ENCODE data around the gene PHF23.

PHF23 gene

DNA sequence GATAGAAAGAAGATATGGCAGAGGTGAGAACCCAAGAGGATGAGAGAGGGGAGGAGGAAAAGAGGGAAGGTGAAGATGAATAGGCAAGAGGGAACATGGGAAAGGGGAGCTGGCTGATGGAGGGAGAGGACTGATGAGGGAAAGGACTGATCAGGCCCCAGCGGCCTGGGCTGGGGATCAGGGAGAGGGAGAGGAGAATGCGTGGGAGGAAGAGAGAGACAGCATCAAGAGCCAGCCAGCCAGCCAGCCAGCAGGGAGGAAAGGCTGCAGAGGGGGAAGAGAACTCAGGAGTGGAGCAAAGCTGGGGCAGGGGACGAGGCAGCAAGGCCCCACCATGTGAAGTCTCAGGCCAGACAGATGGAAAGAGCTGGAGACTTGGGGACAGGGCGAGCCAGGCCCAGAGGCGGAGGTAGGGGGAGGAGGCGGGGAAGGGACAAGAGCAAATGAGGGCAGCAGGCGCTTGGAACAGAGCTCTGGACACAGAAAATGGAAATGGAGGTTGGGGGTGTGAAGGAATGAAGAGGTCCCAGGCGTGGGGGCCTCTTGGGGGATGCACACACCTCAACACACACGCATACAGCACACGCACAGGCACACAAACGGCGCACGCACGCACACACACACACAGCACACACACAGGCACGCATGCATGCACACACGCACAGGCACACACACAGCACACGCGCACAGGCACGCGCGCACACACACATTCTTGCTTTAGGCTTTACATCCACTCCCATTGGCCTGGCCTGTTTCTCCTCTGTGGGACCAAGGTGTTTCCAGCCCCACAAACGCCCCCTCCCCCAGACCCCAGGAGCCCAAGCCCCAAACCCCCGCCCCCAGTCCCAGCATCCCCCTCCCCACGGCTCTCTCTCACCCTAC is 31.9 kb downstream of the PHF23 start:
- in situ Hi-C loops (cut with MboI; ENCODE audit: low sequenced_read_pairs): no loop called here
- no peaks in the 10 kb centered on the region for H3K36me3 ChIP-seq (replicated peaks)
- no peaks in the 10 kb centered on the region for H3K9me3 ChIP-seq
- DNase-seq (ENCODE audit: low spot score in 2 of 2): no peak
- no peaks in the 10 kb centered on the region for H3K27me3 ChIP-seq (ENCODE audit: low read depth)
- H3K4me3 ChIP-seq: no peak overlapping the region
- no peaks in the 10 kb centered on the region for H3K4me1 ChIP-seq

DNA sequence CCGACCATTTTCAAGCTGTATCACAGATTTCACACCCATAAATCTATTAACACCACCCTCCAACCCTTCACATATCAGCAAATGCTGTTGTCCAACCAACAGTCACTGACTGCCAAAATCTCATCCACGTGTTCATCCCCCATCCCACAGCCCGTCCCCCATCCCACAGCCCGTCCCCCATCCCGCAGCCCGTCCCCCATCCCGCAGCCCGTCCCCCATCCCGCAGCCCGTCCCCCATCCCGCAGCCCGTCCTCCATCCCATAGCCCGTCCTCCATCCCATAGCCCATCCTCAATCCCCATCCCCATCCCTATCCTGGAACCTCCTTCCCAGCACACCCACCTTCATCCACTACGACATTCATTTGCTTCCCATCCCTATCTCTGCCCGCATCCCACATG is 33.7 kb downstream of the PHF23 start:
- H3K27me3 ChIP-seq (ENCODE audit: low read depth): no peaks in the 10 kb centered on the region
- in situ Hi-C loops (cut with MboI; ENCODE audit: low sequenced_read_pairs): no loop called here
- H3K4me3 ChIP-seq: no peak overlapping the region
- no peak for DNase-seq (ENCODE audit: low spot score in 2 of 2)
- H3K36me3 ChIP-seq (replicated peaks): no peaks in the 10 kb centered on the region
- H3K9me3 ChIP-seq: no peaks in the 10 kb centered on the region
- no peaks in the 10 kb centered on the region for H3K4me1 ChIP-seq

DNA sequence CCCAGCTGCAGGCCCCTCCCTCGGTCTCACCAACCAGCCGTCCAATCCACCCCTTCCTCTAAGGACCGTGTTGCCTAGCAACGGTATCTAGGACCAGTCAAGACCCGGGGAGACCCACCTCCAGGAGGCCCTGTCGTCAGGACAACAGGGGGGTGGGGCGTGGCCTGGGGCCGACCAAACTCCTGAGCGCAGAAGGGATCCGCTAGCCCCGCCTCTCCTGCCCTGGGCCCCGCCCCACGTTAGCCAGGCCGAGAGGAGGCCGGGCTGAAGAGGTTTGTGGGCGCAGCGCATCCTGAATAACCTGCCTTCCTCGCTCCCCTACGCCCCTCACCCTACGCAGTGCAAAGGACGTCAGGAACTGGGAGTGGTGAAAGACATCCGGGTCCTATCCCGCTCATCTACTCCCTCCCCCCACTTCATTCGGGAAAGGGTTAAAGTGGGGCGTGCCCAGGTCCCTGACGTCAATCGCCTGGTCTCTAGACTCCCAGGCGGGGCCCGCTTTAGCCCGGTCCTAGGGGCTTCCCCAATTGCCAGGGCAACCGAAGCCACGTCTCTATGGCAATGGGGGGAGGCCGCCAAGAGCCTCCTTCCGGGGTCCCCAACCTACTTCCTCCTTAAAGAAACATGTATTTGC is 34.3 kb downstream of the PHF23 start:
- peak in 1 of 2 experiments; percentile 58 for DNase-seq (ENCODE audit: low spot score in 2 of 2)
- Histone ChIP-seq H3K4me1 (no peaks in the 10 kb centered on the region), H3K36me3 (replicated peaks) (no peaks in the 10 kb centered on the region), H3K4me3 (no peak overlapping the region), H3K27me3 (ENCODE audit: low read depth) (no peaks in the 10 kb centered on the region), H3K9me3 (no peaks in the 10 kb centered on the region)
- in situ Hi-C loops (cut with MboI; ENCODE audit: low sequenced_read_pairs): no loop called here

DNA sequence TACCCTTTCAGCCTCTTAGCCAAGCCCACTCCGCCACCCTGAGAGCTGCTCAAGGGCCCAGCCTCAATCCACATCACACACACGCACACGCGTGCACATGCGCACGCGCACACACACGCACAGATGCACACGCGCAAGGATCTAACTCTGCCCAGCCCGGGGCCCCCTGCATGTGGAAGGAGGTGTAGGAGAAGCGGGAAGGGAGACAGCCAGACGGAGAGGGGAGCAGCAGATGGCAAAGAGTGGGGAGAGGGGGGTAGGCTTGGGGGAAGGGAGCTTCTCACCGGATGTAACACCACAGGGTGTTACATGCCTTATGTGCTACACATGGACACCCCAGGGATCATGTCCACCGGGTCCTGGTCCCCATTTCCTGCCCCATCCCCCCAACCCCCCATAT is 34.9 kb downstream of the PHF23 start:
- Histone ChIP-seq H3K4me3 (no peak overlapping the region), H3K27me3 (ENCODE audit: low read depth) (no peaks in the 10 kb centered on the region), H3K4me1 (no peaks in the 10 kb centered on the region), H3K36me3 (replicated peaks) (no peaks in the 10 kb centered on the region), H3K9me3 (no peaks in the 10 kb centered on the region)
- in situ Hi-C loops (cut with MboI; ENCODE audit: low sequenced_read_pairs): no loop called here
- DNase-seq (ENCODE audit: low spot score in 2 of 2): no peak

DNA sequence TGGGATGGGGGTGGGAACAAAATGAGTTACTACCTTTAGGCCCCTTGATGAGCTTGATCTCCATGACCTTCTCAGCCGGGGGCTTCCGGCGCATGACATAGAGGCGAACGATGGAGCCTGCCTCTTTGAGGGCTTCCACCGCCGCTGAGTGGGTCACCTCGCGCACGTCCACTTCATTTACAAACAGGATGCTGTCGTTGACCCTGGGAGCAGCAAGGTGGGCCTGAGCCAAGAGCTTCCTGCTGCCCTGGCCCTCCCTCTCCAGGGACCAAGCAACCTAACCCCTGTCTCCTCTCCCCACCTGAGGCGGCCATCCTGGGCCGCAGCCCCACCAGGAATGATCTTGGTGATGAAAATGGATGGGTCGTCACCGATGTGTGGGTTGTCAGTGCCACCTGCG is 35.9 kb downstream of the PHF23 start:
- no peaks in the 10 kb centered on the region for H3K36me3 ChIP-seq (replicated peaks)
- in situ Hi-C loops (cut with MboI; ENCODE audit: low sequenced_read_pairs): no loop called here

DNA sequence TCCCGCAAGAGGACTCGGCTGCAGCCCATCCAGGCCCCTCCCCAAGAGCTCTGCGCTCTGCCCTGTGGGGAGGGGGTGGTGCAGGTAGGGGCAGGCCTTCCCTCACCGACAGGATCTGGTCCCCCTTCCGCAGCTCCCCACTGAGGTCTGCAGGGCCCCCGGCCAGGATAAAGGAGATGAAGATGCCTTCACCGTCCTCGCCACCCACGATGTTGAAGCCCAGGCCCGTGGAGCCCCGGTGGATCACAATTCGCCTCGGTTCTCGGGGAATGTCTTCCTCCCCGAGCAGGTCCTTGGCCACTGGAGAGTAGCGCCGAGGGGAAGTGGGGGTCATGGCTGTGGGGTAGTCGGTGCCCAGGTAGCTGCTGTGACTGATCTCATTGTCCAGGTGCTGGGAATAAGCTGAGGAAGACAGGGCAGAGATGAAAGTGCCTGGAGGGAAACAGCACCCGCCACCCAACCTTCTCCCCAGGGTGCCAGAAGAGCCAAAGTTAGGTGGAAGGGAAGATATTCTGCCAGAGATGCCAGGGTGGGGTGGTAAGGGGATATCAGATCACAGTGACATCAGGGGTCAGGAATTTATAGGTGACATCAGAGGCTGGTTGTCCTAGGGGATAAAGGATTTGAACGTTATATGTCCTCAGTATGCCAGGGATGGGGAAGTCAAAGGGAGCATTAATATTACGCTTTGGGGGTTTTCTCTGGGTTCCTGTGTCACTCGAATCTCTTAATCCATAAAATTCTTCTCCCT is 42.4 kb downstream of the PHF23 start:
- Histone ChIP-seq H3K27me3 (ENCODE audit: low read depth) (no peaks in the 10 kb centered on the region), H3K4me1 (no peaks in the 10 kb centered on the region), H3K9me3 (no peaks in the 10 kb centered on the region), H3K36me3 (replicated peaks) (no peaks in the 10 kb centered on the region), H3K4me3 (no peak overlapping the region)
- in situ Hi-C loops (cut with MboI; ENCODE audit: low sequenced_read_pairs): no loop called here
- DNase-seq (ENCODE audit: low spot score in 2 of 2): no peak

More for the DNA sequence above, 35.9 kb downstream of the PHF23 start:
- DNase-seq (ENCODE audit: low spot score in 2 of 2): no peak
- H3K27me3 ChIP-seq (ENCODE audit: low read depth): no peaks in the 10 kb centered on the region
- no peaks in the 10 kb centered on the region for H3K9me3 ChIP-seq
- no peaks in the 10 kb centered on the region for H3K4me1 ChIP-seq
- H3K4me3 ChIP-seq: no peak overlapping the region

DNA sequence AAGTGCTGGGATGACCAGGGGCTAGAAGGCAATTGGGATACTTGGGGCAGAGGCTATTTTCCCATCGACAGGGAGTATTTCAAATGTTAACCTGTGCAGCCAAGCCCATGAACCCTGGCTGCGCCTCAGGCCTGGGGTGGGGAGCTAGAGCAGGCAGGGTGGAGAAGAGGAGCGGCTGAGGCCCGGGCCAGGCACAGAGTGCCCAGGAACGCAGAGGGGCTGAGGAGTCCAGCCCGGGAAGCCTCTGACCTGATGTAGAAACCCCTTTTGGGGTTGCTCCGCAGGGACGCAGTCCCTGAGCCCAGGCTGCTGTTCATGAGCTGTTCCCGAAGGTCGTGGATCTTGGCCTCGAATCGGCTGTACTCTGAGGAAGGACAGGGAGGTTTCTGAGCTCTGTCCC is 43.3 kb downstream of the PHF23 start:
- Histone ChIP-seq H3K4me1 (no peaks in the 10 kb centered on the region), H3K9me3 (no peaks in the 10 kb centered on the region), H3K36me3 (replicated peaks) (no peaks in the 10 kb centered on the region), H3K27me3 (ENCODE audit: low read depth) (no peaks in the 10 kb centered on the region), H3K4me3 (no peak overlapping the region)
- in situ Hi-C loops (cut with MboI; ENCODE audit: low sequenced_read_pairs): no loop called here
- DNase-seq (ENCODE audit: low spot score in 2 of 2): no peak

DNA sequence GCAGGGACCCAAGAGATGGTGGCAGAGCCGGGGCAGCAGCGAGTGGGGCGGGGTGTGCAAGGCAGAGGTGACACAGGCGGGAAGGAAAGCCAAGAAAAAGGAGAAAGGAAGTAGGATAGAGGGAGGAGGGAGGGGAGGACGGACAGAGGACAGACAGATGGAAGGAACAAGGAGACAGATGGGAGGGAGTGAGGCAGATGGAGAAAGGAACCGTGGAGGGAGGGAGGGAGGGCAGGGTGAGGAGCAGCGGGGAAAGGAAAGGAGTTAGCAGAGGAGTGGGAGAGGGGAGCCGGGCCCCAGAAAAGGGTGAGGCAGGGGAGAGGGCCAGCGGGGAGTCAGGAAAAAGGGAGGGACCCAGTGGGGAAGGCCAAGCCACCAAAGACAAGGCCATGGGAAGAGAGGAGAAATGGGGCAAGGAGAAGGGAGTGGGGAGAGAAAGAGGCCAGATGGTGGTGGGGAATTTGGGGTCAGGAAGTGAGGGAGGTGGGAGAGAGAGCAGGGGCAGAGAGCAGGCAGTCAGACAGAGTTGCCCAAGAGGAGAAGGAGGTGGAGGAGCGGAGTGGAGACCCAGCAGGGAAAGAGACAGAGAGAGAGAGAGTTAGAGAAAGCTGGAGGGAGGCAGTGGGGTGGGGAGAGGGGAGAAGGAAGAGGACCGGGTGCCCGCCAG is 46.9 kb downstream of the PHF23 start:
- no peaks in the 10 kb centered on the region for H3K4me1 ChIP-seq
- no peaks in the 10 kb centered on the region for H3K27me3 ChIP-seq (ENCODE audit: low read depth)
- H3K4me3 ChIP-seq: no peak overlapping the region
- DNase-seq (ENCODE audit: low spot score in 2 of 2): no peak
- H3K9me3 ChIP-seq: no peaks in the 10 kb centered on the region
- in situ Hi-C loops (cut with MboI; ENCODE audit: low sequenced_read_pairs): no loop called here
- H3K36me3 ChIP-seq (replicated peaks): no peaks in the 10 kb centered on the region

DNA sequence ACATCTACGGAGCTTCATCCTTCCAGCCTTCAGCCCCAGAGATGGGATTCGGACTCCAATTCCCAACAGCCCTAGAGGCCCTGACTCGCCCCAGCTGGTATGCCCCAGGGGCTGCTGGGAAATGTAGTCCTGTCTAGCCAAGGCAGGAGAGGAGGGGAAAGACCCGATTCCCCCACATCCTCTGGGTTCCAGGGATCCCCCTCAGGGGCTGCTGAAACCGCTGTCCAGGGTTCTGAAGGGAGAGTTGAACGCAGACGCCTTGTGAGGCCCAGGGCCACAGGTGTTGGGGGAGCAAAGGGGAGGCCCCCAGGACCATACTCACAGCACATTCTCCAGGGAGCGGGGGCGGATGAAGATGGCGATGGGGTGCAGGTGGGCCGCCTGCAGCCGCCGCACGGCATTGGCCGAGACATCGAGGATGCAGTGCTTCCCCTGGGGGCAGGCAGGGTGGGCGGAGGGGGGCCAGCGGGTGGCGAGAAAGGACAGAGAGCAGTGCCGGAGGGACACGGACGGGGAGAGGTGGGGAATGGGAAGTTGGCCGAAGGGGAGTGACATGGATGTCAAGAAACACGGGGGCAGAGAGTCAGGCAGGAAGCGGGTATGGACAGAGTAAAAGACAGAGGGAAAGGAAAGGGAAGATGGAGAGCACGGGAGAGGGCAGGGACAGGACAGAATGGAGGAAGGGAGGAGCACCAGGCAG is 47.5 kb downstream of the PHF23 start:
- Histone ChIP-seq H3K4me1 (no peaks in the 10 kb centered on the region), H3K9me3 (no peaks in the 10 kb centered on the region), H3K36me3 (replicated peaks) (no peaks in the 10 kb centered on the region), H3K27me3 (ENCODE audit: low read depth) (no peaks in the 10 kb centered on the region), H3K4me3 (no peak overlapping the region)
- peak in 1 of 2 experiments; percentile 74 for DNase-seq (ENCODE audit: low spot score in 2 of 2)
- in situ Hi-C loops (cut with MboI; ENCODE audit: low sequenced_read_pairs): no loop called here

DNA sequence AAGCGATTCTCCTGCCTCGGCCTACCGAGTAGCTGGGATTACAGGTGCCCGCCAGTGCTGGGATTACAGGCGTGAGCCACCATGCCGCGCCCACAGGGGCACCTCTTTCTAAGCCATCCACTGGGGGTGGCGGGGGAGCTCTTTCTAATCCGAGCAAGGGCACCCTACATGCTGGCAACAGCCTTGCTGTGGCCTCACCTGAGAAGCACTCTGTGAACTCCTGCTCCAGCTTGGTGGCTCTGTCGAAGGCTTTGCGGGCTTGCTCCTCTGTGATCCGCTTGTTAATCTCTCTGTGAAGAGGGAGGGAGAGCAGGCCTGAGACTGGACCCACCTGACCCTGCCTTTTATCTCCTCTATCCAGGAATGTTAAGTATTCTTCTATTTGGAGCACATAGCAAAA is 48.2 kb downstream of the PHF23 start:
- no peaks in the 10 kb centered on the region for H3K27me3 ChIP-seq (ENCODE audit: low read depth)
- no peaks in the 10 kb centered on the region for H3K36me3 ChIP-seq (replicated peaks)
- DNase-seq (ENCODE audit: low spot score in 2 of 2): no peak
- no peaks in the 10 kb centered on the region for H3K4me1 ChIP-seq
- in situ Hi-C loops (cut with MboI; ENCODE audit: low sequenced_read_pairs): no loop called here
- no peak overlapping the region for H3K4me3 ChIP-seq
- no peaks in the 10 kb centered on the region for H3K9me3 ChIP-seq

DNA sequence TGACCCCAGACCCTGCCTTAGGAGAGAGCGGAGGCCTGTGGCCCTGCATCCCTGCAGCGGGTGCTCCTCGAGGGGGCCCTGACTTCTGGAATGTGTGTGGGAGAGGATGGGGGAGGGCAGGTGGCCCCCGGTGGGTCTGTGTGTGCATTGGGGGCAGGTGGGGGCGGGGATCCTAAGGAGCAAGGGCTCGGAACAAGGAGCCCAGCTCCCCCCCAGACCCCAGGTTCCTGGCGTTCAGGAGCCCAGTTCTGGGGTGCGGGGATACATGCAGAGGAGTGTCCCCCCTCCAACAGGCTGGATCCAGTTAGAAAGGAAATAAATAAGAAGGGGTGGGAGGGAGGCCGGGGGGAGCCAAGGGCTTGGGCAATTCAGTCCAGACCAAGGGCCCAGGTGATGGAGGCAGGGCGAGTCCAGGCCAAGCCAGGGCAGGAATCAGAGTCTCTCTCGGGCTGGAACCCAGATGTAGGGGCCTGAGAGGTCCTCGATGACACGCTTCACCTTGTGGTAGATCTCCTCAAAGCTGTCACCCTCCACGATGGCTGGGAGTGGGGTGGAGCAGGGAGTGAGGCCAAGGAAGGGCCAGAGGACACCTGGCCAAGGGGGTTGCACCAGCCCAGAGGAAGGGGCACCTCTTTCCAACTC is 48.9 kb downstream of the PHF23 start:
- no peaks in the 10 kb centered on the region for H3K9me3 ChIP-seq
- H3K4me1 ChIP-seq: no peaks in the 10 kb centered on the region
- in situ Hi-C loops (cut with MboI; ENCODE audit: low sequenced_read_pairs): no loop called here
- no peak overlapping the region for H3K4me3 ChIP-seq
- H3K27me3 ChIP-seq (ENCODE audit: low read depth): no peaks in the 10 kb centered on the region
- no peaks in the 10 kb centered on the region for H3K36me3 ChIP-seq (replicated peaks)
- DNase-seq (ENCODE audit: low spot score in 2 of 2): no peak

DNA sequence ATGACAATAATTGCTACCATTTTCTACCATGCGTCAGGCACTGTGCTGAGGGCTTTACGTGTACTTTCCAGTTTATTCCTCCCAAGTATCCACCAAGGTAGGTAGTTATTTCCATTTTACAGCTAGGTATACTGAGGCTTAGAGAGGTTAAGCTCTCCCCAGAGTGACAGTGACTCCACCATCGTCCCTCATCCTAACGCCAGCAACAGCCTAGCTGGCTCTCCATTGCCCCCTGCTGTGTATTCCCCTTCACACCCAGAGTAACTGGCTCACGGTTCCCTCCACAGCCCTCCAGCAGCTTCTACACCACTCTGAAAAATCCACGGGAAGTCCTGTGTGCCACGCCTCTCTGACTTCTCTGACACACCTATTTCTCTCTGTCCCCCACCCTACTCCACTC is 53.0 kb downstream of the PHF23 start:
- no peaks in the 10 kb centered on the region for H3K4me1 ChIP-seq
- H3K27me3 ChIP-seq (ENCODE audit: low read depth): no peaks in the 10 kb centered on the region
- DNase-seq (ENCODE audit: low spot score in 2 of 2): peak in 1 of 2 experiments; percentile 38
- no peak overlapping the region for H3K4me3 ChIP-seq
- in situ Hi-C loops (cut with MboI; ENCODE audit: low sequenced_read_pairs): loop anchor here (10.0 kb wide), 1 partner anchor 141 kb away; the partner anchor contains the start of gene SLC16A11
- H3K36me3 ChIP-seq (replicated peaks): no peaks in the 10 kb centered on the region
- no peaks in the 10 kb centered on the region for H3K9me3 ChIP-seq
